CD4-positive, alpha-beta T cell treated with Interleukin-4 for 1 hour (primary cell): ENCODE results near the gene MUC13.

Experiments used
- DNase-seq, 2 donors: peaks; one replicate each; pipeline ENCODE4 v3.0.0-alpha.2; 2020 to 2022

The MUC13 gene

DNA sequence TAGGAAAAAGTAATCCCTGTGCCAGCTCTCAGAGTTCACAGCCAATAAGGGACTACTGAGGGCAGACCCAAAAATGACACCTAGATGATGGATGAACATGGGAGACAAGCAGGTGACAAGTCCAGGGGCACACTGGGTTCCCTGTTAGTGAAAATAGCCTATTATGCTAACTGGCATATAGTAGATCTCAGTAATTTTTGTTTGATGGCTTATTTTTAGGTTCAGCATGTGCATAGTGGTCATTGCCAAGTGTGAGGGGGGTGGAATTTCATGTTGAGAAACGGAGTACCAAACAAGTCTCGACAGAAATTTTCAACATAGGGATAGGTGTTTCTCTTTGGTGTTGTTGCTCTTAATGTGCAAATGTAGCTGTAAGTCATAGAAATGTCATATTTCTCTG, 41.0 kb downstream of the MUC13 start:
- no peak for DNase-seq

DNA sequence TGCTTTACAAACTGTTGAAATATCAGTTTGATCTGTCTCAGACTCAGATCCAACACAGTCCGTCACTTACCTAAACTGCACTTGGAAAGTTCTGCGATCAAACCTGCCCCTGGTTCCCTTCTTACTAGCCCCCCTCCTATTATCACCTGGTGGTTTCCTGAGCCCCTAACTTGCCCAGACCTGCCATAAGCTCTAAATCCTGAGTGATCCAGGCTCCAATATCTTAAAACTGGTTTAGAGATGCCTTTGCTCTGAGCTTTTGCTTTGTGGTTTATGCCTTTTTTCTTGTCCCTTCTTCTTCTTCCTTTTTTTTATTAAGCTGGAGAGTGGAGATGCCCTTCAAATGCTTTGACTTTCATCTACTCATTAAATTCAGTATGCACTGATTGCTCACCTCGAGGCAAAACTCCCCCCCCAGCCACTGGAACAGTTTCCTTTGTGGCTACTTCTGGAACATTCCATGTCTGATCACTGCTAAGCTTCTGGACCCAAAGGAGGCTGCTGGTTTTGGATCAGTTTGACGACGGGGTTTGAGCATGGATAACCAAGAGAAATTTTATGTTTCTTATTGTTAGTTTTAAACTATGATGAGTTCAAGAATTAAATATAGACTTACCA, 43.9 kb downstream of the MUC13 start:
- no peak for DNase-seq

DNA sequence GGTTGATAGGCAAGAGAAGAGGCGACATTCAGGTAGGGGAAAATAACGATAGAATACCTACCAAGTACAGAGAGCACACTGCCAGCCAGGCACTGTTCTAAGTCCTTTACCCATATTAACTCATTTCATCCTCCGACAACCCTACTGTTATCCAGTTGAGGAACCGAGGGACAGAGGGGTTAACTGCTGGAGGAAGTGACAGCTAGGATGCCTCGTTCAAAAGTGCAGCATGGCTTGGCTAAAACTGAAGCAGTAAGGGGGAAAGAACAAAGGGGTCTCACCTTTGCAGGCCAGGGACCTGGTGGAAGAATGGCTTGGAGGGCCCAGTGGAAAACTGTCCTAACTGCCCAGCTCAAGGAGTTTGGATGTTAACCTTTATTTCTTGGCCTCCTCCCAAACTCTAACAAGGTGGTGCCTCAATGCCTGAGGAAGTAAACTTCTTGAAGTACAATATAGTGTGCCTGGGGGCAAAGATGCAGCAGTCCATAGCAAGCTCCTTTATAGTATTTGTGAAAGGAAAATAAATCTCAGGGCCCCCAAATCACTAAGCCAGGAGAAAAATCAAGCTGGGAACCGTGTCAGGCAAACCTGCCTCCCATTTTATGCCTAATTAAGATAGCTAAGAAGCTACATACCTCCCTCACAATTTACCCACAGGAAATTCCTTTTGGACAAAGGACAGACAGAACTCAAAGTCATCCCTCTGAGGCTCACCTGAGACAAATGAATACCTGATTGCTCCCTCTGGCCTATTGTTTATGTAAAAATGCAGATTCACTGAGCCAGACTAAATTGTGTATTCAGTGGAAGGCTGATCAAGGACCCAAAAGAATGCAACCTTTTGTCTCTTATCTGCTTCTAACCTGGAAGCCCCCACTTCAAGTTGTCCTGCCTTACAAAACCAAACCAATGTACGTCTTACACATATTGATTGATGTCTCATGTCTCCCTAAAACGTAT, 45.8 kb downstream of the MUC13 start:
- no peak for DNase-seq

- no peak for DNase-seq
Measured at GRCh38 chr3:124887932-124888298, 46.6 kb downstream of the MUC13 start.

DNA sequence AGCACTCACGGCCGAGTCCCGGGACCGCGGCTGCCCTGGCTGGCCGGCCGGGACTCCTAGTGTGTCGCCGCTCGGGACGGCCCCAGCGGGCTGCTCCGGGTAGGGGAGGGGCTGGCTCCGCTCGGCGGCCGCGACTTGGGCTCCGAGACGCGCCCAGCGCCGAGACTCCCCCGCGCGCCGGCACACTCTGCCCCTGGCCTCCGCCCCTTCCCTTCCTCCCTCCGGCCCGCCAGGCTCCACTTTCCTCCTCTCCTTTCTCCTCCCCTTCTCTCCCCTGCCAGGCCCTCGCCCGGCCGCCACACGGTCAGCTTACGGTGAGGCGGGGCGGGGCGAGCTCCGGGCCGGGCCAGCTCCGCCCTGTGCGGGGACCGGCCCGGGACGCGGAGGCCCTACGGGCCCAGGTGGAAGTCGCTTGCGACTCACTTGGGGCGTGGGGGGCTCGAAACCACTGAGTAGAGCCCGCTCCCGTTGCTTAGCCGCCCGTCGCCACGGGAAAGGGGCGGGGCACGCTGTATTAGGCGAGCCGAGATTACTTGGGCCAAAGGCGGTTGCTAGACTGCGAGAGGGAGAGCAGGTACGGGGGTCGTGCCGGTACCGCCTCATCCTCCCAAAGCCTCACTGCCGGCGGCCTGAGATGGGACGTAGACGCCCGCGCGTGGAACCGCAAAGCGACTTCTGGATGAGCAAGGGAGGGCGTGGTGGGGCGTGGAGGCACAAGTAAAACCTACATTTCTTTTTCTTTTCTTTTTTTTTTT, 47.2 kb downstream of the MUC13 start, which contains the start of gene ITGB5:
ITGB5 (minus strand) TSS at position 189 of the 755 bp plus-strand sequence. CDS start 365 bp downstream, outside the sequence.
- peak in 1 of 2 donors; percentile 5 for DNase-seq

DNA sequence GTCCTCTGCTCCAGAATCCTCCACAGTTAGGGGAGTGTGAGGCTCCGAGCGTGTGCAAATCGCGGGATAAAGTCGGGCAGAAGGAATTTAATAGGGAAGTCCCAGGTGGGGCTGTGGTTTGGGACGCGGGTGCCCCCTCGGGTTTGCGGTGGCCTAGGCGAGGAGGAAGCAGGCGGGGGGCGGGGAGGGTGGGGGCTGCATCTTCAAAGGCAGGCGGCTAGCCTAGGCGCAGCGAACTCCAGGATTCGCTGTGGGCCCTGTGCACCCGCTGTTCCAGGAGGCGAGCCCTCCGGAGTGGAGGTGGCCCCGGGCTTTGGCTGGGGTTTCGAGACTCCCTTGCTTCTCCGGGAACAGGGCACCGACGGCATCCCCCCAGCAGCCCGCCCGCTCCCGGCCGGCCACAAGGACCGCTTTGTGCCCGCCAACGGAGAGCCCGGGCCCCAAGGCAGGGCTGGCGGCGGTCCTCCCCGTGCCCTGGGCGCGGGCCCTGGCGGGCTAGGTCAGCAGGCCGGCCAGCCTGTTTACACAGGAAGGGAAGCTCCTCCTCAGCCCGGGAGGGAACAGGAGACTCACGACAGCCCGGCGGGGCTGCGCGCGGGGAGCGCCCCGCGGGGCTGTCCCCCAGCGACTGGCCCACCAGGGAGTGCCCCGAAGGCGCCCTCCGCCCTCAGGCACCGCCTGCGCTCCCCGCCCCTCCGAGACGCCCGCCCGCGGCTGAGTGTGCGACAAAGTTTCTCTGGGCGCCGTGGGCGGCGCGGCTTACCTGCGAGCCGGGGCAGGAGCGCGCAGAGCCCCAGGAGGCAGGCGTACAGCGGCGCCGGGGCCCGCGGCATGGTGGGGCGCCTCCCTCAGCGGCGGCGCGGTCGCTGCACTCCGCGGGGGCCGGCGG, 48.1 kb downstream of the MUC13 start:
- peak in 1 of 2 donors; percentile 5 for DNase-seq

GRCh38 chr3:124885466-124886167, 48.9 kb downstream of the MUC13 start:
- no peak for DNase-seq

DNA sequence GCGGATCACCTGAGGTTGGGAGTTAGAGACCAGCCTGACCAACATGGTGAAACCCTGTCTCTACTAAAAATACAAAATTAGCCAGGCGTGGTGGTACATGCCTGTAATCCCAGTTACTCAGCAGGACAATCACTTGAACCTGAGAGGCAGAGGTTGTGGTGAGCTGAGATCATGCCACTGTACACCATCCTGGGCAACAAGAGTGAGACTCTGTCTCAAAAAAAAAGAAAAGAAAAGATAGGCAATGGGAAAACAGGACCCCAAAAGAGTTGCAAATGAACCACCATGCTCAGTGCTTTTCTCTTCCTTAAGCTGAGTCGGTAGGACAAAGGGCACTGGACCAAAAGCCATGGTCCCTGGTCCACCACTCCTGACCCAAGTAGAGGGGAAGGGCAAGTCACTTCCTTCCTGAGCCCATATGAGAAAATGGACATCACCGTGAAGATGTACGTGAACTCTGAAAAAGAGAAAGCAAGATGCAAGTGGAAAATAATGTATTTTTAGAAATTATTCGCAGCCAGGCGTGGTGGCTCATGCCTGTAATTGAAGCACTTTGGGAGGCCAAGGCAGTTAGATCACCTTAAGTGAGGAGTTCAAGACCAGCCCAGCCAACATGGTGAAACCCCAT, 50.0 kb downstream of the MUC13 start:
- no peak for DNase-seq

DNA sequence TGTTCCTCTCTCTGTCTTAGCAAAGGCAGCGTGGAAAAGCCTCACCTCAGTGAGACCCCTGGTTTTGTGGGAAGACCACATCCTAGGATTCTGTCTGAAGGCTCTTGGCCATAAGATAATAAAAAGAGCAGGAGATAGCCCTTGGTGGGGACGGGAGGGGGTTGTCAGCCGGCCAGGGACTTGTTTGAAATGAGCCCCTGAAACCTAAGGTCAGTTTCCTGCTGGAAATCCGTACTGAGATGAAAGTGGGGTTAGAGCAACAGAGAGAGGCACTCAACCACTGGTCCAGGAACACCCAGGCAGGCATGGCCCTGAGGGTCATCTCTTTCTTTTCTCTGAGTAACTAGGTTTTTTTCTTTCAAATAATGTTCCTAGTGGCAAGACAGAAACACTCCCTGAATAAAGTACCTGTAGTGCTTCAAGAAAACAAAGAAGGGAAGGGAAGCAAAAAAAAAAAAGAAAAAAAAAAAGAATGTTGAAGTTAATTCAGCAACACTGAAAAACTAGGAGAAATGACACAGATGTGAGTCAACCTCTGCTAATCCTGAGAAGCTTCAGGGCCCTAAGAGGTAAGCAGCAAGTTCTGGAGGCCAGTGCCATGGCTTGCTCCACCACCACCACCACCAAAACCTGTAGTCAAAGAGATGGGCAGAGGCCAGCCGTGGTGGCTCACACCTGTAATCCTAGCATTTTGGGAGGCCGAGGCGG, 50.6 kb downstream of the MUC13 start:
- no peak for DNase-seq

GRCh38 chr3:124882816-124883747, 51.5 kb downstream of the MUC13 start:
- no peak for DNase-seq

- no peak for DNase-seq
Measured at GRCh38 chr3:124881976-124882697, 52.4 kb downstream of the MUC13 start.

DNA sequence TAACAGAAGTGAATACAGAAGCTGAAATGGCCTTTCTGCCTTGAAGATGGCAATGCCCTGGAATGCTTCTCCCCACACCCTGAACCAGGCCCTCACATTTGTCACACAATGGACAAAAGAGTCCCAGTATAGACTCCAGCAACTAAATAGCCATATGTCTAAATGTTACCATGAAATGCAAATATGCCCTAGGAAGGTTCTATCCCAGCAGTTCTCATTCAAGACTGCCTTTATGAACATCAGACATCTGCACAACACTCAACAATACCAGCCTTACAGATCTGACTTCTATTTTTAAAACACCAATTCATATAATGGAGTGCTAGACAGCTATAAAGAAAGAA, 55.2 kb downstream of the MUC13 start:
- no peak for DNase-seq

DNA sequence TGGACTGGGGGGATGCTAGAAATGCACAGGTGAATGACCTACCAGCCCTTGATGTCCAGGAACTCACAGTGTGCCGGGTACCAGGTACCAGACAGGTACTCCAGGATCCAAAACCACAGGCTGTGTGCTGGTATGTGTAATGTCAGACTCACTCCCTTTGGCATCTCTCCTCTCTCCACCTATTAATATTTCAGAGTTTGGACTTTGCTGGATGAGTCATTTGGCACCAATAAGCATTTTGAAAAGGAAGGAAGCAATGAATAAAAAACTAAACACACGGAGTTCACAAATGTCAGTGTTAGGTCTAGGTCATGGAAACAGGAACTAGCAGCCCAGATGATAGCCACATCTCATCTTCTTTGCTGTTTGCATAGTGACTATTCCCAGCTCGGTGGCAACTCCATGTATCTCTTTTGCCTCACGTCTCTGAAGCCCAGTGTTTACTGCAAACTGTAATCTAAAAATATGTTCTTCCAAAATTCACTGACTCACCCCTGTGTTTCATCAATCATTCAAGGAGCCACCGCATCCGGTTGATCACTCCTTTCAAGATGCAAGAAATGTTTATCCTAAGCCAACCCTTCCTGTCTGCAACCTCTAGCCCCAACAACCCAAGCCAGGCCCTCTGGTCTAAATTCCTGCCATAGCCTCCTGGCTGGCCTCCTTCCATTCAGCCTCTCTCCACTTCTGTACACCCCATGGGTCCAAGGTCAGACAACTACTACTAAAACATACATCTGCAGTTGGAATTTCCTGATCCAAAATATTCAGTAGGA, 55.8 kb downstream of the MUC13 start:
- DNase-seq: no peak

DNA sequence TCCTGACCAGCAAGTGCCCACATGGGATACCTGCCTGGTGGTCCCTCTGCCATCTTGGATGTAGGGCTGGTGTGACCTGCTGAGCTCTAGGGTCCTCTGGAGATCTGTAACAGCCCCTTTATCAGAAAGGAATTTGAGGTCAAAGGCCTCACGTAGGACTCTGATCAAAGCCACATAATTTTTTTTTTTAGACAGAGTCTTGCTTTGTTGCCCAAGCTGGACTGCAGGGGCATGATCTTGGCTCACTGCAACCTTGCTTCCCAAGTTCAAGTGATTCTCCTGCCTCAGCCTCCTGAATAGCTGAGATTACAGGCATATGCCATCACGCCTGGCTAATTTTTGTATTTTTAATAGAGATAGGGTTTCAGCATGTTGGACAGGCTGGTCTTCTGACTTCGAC, 56.9 kb downstream of the MUC13 start:
- no peak for DNase-seq

DNA sequence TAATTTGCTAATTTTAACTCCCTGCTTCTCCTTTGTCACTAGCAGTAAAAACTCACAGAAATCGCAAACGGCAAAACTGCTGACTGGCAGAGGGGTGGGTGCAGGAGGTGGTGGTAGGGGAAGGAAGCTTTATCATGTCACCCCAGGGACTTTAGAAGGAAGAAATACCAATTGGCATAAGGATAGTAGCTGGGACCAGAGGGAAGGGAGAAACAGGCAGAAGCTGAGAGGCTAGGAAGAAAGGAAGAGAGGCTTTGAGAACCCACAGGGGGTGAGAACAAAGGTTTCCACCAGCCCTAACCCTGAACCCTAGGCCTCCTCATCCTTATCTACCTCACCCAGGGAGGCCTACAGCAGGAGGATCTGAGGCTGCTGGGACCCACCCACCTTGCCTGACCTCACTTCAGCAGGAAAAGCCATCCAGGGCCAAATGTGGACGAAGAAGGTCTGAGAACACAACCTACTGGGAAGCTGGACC, 58.1 kb downstream of the MUC13 start:
- DNase-seq: no peak

- DNase-seq: no peak
Measured at GRCh38 chr3:124873226-124873625, 61.3 kb downstream of the MUC13 start.

GRCh38 chr3:124867511-124867910, 67.0 kb downstream of the MUC13 start:
- DNase-seq: no peak

- no peak for DNase-seq
Measured at GRCh38 chr3:124862006-124862405, 72.5 kb downstream of the MUC13 start.
